GM18951 (cell line): Measurements from ENCODE around the gene TXNL4B.
"Not testable (repeated sequence)": the region's sequence is repeated elsewhere in the genome, so short reads cannot be mapped to it uniquely, and the experiment has no call there.

Experiments
- POLR2A ChIP-seq: IDR thresholded peaks from 4 replicates; pipeline ENCODE4 v1.6.1; 2011; ENCODE audit warnings: mild to moderate bottlenecking; ENCODE audit not compliant: insufficient read length, insufficient read depth; ENCODE audit errors: extremely low read depth
- in situ Hi-C: fragments of 300-500 bp; cut with MboI; formaldehyde crosslinking; loops from one replicate; pipeline ENCODE4 v1.12.0; 2022; ENCODE audit warnings: low sequenced_read_pairs, mixed read lengths, inconsistent platforms; ENCODE audit not compliant: unreplicated experiment

Gene TXNL4B

DNA sequence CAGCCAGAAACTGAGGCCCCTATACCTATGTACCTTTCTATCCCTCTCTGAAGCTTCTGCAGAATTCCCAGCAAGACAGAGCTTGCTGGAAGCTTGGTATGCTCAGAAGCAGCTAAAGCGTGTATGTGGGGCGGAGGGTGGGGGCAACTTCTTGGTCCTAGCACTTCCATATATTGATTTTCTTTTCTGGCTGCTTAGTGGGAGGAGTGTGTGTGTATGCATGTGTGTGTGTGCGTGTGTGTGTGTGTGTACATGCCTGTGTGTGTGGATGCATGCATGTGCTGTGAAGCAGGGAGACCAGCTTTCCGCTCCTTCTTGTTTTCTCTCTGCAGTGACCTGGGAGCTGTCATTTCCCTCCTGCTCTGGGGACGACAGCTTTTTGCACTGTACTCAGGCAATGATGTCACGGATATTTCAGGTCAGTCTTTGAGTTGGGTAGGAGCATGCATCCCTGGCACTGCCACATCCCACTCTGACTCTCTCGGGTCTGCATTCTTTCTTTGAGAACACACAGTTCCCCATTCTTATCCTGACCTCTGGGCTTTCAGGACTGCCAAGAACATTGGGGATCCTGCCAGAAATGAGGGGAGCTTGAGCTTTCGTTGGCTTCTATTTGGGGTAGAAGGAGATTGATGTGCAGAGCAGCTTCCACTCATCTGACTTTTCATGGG lies 19.7 kb downstream of the TXNL4B start:
- no peak for TF ChIP-seq POLR2A
- in situ Hi-C loops = no loop called here

DNA sequence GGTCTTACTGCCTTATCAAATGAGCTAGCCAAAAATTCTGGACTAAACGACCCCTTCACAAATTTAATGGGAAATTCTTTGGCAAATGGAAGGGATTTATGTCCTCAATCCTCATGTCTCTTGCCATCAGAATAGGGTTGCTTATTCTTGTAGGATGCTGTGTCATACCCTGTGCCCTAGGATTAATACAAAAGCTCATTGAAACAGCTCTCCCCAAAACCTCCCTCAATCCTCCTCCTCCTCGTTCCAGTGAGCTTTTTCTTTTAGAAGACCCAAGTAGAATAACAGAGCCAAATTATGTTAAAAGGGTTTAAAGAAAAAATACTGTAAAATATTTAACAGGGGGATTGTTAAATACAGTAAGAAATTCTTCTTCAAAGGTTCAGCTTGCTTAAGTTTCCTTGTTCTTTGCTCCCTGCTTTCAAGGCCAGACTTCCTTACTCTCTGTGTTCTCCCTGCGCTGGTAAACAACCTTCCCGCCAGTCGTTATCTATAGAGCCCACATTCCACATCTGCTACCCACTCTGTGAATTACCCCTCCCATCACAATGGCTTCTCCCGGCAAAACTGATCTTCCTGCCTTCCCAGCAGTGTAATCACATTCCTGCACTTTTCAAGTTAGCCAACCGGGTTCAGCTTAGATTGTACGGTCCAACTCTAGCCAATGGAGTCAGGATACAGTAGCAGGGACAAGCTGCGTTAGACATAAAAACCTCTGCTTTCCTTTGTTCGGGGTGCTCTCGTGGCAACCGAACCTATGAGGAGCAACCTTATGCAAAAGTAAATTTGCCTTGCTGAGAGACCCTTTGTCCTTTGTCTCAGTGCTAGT lies 20.7 kb downstream of the TXNL4B start:
- TF ChIP-seq POLR2A = no peak
- in situ Hi-C loops = no loop called here

DNA sequence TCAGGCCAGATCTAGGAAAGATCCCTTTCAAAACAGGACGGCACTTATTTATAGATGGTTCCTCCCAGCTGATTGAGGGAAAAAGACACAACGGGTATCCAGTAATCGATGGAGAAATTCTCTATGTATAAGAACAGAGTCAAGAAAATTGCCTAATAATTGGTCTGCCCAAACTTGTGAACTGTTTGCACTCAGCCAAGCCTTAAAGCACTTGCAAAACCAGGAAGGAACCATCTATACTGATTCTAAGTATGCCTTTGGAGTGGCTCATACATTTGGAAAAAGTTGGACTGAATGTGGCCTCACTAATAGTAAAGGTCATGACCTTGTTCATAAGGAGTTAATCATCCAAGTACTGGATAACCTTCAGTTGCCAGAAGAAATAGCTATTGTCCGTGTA lies 24.5 kb downstream of the TXNL4B start:
- no peak for TF ChIP-seq POLR2A
- in situ Hi-C loops = no loop called here

DNA sequence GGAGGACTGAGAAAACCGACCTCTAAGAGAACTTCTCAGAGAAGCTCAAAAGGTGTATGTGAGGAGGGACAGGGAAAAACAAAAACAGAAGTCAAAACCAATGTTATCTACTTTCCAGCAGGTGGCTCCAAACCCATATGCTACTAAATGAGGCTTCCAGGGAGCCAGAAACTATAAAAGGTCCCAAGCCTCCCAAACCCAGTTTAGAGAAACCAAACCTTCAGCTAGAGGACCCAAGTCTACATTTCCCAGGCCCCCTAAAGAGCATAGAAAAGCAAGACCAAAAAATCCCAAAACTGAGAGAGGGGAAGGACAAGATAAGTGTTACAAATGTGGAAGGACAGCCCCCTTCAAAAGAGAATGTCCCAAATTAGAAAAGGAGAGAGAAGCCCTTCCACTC lies 26.7 kb downstream of the TXNL4B start:
- in situ Hi-C loops = no loop called here
- no peak for TF ChIP-seq POLR2A

DNA sequence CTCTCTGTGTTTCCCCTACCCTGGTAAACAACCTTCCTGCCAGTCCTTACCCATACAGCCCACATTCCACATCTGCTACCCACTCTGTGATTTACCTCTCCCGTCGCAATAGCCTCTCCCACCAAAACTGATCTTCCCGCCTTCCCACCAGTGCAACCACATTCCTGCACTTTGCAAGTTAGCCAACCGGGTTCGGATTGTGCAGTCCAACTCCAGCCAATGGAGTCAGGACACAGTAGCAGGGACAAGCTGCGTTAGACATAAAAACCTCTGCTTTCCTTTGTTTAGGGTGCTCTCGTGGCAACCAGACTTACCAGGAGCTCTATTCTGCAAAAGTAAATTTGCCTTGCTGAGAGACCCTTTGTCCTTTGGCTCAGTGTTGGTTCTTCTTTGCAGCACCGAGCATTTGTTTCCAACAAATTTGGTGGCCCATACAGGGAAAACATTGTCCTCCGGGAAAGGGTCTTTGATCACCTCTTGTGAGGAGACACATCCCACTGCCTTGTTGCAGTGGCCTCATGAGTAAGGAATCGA lies 29.0 kb downstream of the TXNL4B start:
- no peak for TF ChIP-seq POLR2A
- in situ Hi-C loops = no loop called here

DNA sequence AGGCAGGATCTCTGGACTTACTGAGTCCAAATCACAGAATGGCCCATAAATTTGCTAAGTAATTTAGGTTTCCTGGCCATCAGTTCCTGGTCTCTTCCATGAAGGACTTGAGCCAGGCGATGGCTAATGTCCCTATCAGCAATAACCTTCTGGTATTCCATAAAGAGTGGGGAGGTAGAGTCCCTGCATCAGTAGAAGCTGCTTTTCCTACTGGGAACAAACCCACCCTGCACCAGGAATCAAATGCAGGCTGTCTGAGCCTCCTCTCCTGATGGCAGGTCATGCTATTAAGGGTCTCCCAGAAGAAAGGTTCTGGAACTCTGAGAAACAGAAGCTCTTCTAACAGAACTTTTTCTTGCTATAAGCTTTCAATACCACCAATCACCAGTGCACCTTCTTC lies 31.9 kb downstream of the TXNL4B start:
- no peak for TF ChIP-seq POLR2A
- in situ Hi-C loops = no loop called here

DNA sequence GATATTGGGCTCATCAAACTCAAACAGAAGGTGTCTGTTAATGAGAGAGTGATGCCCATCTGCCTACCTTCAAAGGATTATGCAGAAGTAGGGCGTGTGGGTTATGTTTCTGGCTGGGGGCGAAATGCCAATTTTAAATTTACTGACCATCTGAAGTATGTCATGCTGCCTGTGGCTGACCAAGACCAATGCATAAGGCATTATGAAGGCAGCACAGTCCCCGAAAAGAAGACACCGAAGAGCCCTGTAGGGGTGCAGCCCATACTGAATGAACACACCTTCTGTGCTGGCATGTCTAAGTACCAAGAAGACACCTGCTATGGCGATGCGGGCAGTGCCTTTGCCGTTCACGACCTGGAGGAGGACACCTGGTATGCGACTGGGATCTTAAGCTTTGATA lies 33.0 kb downstream of the TXNL4B start:
- in situ Hi-C loops = no loop called here
- TF ChIP-seq POLR2A = no peak

DNA sequence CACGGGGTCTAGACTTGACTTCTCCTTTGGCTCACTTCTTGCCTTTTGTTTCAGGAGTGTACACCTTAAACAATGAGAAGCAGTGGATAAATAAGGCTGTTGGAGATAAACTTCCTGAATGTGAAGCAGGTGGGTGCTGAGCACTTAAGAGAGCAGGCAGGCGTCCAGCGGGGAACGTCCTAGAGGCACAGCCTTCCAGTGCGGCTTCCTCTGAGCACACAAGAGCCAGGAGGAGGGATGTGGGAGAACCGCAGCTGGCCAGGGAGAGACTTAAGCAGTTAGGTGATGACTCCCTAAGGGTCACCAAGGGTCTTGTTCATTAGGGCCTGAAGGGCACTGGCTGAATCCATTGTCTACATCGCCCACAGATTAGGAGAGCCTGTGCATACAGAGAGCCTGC lies 34.4 kb downstream of the TXNL4B start:
- in situ Hi-C loops = not testable (repeated sequence)

DNA sequence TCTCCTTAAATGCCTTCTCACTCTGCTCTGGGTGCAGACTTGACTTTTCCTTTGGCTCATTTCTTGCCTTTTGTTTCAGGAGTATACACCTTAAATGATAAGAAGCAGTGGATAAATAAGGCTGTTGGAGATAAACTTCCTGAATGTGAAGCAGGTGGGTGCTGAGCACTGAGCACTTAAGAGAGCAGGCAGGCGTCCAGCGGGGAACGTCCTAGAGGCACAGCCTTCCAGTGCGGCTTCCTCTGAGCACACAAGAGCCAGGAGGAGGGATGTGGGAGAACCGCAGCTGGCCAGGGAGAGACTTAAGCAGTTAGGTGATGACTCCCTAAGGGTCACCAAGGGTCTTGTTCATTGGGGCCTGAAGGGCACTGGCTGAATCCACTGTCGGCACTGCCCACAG lies 36.1 kb downstream of the TXNL4B start:
- in situ Hi-C loops = not testable (repeated sequence)

DNA sequence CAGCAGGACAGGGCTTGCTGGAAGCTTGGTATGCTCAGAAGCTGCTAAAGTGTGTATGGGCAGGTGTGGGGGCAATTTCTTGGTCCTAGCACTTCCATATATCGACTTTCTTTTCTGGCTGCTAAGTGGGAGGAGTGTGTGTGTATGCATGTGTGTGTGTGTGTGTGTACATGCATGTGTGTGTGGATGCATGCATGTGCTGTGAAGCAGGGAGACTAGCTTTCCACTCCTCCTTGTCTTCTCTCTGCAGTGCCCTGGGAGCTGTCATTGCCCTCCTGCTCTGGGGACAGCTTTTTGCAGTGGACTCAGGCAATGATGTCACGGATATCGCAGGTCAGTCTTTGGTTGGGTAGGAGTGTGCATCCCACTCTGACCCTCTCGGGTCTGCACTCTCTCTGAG lies 37.5 kb downstream of the TXNL4B start:
- in situ Hi-C loops = no loop called here
- TF ChIP-seq POLR2A = no peak

DNA sequence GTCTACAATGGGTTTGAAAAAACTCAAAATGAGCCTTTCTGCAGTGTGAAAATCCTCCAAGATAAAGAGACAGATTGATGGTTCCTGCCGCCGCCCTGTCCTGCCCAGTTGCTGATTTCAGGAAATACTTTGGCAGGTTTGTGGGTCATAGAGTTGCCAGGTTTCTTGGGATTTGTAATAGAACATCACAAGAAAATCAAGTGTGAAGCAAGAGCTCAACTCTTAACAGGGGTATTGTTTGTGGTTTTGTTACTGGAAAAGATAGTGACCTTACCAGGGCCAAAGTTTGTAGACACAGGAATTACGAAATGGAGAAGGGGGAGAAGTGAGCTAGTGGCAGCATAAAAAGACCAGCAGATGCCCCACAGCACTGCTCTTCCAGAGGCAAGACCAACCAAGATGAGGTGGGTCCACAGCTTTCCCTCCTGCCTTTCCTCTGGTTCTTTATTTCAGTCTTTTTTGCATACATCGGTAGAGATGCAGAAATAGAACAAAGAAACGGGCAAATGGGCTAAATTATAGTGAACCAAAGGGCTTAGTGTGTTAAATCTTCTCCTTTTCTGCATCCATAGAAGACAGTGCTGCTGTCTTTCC lies 39.1 kb downstream of the TXNL4B start, which contains the start of gene HP:
Gene HP, plus strand, starts transcription at position 252 of the 594 bp plus-strand sequence. Its CDS starts 148 bp downstream, at position 400.
- in situ Hi-C loops = not testable (repeated sequence)

DNA sequence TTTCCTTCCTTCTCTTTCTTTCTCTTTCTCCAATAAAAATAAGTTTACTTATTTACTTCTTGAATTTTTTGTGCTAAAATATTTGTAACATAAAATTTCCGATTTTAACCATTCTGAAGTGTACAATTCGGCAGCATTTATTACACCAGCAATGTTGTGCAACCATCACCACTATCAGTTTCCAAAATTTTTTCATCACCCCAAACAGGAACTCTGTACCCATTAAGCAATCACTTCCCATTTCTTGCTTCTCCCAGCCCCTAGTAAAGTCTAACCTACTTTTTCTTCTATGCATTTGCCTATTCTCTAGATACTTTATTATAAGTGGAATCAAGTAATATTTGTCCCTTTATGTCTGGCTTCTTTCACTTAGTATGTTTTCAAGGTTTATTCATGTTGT lies 41.6 kb downstream of the TXNL4B start:
- in situ Hi-C loops = no loop called here
- TF ChIP-seq POLR2A = no peak

DNA sequence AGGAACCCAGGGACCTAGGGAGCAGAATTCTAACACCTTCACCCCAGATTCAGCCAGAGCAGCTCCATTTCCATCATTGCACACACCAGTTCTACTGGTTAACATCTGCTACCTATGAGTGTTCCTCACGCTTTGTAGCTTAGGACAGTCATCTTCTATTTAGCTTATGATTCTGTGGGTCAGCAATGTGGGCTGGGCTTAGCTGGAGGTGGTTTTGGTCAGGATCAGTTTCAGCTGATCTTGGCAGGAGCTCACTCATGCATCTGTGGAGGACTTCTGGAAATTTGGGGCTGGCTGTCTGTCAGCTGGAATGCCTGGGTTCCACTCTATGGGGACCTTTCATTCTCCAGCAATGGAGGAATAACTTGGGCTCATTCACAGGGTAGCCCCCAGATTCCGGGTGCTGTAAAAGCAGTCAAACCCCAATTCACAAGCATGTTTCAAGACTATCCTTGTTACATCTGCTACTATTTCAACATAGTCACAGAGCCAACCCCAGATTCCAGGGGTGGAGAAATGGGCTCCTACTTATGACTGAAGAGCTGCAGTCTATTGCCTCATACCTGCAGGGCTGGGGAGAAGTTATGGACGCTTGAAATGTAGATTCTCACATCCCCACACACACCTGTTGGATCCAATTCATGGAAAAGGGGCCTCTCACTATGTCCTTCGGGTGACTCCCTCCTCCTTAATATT lies 42.5 kb downstream of the TXNL4B start:
- in situ Hi-C loops = no loop called here
- TF ChIP-seq POLR2A = no peak
